Subcutaneous abdominal adipose tissue (tissue), 5 donors: ENCODE data around the gene RADX.

ENCODE experiments used
- H3K27ac ChIP-seq: one replicate; pipeline ENCODE4 v1.7.0; 2013; ENCODE audit warnings: low read depth, mild to moderate bottlenecking, inconsistent platforms, low read length, moderate library complexity
- H3K27me3 ChIP-seq, 5 donors: one replicate each; pipeline ENCODE4 v1.7.0; 2013; ENCODE audit warnings: low read length in 5 of 5, inconsistent platforms in 1 of 5; ENCODE audit not compliant: control insufficient read depth in 5 of 5, insufficient read depth in 4 of 5
- H3K36me3 ChIP-seq, 5 donors: one replicate each; pipeline ENCODE4 v1.7.0; 2013; ENCODE audit warnings: low read length in 5 of 5; ENCODE audit not compliant: control insufficient read depth in 5 of 5, insufficient read depth in 5 of 5
- H3K4me1 ChIP-seq, 5 donors: one replicate each; pipeline ENCODE4 v1.7.0; 2013; ENCODE audit warnings: low read length in 5 of 5, mild to moderate bottlenecking in 3 of 5, moderate library complexity in 1 of 5; ENCODE audit not compliant: control insufficient read depth in 5 of 5, insufficient read depth in 5 of 5
- H3K4me3 ChIP-seq, 5 donors: one replicate each; pipeline ENCODE4 v1.7.0; 2013; ENCODE audit warnings: low read length in 5 of 5, low read depth in 1 of 5
- H3K9ac ChIP-seq, 5 donors: one replicate each; pipeline ENCODE4 v1.7.0; 2013; ENCODE audit warnings: low read length in 5 of 5, mild to moderate bottlenecking in 4 of 5, moderate library complexity in 3 of 5
- H3K9me3 ChIP-seq, 5 donors: one replicate each; pipeline ENCODE4 v1.7.0; 2013; ENCODE audit warnings: low read length in 5 of 5; ENCODE audit not compliant: control insufficient read depth in 5 of 5
- donor health status: healthy.
- donor health status: healthy.
- donor health status: healthy.
- donor health status: healthy.
- donor health status: healthy.

The RADX gene

GRCh38 chrX:106672527-106672926 lies 60.7 kb downstream of the RADX start:
- no peak overlapping the region for H3K27ac ChIP-seq
- H3K4me3 ChIP-seq, result no peak overlapping the region
- no peak overlapping the region for H3K9ac ChIP-seq
- H3K27me3 ChIP-seq, result peaks cover 0 to 6% (median 2%) of the 10 kb centered on the region in 5 donors
- H3K36me3 ChIP-seq, result no peaks in the 10 kb centered on the region
- H3K9me3 ChIP-seq, result no peaks in the 10 kb centered on the region
- no peaks in the 10 kb centered on the region for H3K4me1 ChIP-seq

GRCh38 chrX:106680716-106681115 lies 68.9 kb downstream of the RADX start:
- H3K4me1 ChIP-seq, result no peaks in the 10 kb centered on the region
- H3K9me3 ChIP-seq, result peaks cover 0 to 8% (median 3%) of the 10 kb centered on the region in 5 donors
- H3K36me3 ChIP-seq, result no peaks in the 10 kb centered on the region
- no peak overlapping the region for H3K27ac ChIP-seq
- no peak overlapping the region for H3K9ac ChIP-seq
- peaks cover 6 to 19% (median 10%) of the 10 kb centered on the region in 5 donors for H3K27me3 ChIP-seq
- no peak overlapping the region for H3K4me3 ChIP-seq

- no peak overlapping the region for H3K27ac ChIP-seq
- H3K4me3 ChIP-seq, result no peak overlapping the region
- peaks cover 0 to 8% (median 3%) of the 10 kb centered on the region in 5 donors for H3K9me3 ChIP-seq
- H3K4me1 ChIP-seq, result no peaks in the 10 kb centered on the region
- H3K9ac ChIP-seq, result no peak overlapping the region
- H3K36me3 ChIP-seq, result peaks cover 0 to 2% (median 0%) of the 10 kb centered on the region in 5 donors
- H3K27me3 ChIP-seq, result peaks cover 6 to 19% (median 10%) of the 10 kb centered on the region in 5 donors
Measured at GRCh38 chrX:106684207-106684606, 72.4 kb downstream of the RADX start.

- Histone ChIP-seq H3K4me1 (no peaks in the 10 kb centered on the region), H3K27me3 (peaks cover 0 to 10% (median 0%) of the 10 kb centered on the region in 5 donors), H3K4me3 (no peak overlapping the region), H3K27ac (no peak overlapping the region), H3K36me3 (peaks cover 0 to under 1% (median 0%) of the 10 kb centered on the region in 5 donors), H3K9me3 (no peaks in the 10 kb centered on the region), H3K9ac (no peak overlapping the region)
Measured at GRCh38 chrX:106692425-106693065, 80.8 kb downstream of the RADX start.

GRCh38 chrX:106696502-106696901 lies 84.7 kb downstream of the RADX start:
- peaks cover 0 to 14% (median 5%) of the 10 kb centered on the region in 5 donors for H3K27me3 ChIP-seq
- H3K36me3 ChIP-seq, result no peaks in the 10 kb centered on the region
- H3K9ac ChIP-seq, result no peak overlapping the region
- H3K27ac ChIP-seq, result no peak overlapping the region
- no peaks in the 10 kb centered on the region for H3K9me3 ChIP-seq
- no peaks in the 10 kb centered on the region for H3K4me1 ChIP-seq
- no peak overlapping the region for H3K4me3 ChIP-seq

- H3K36me3 ChIP-seq, result no peaks in the 10 kb centered on the region
- H3K9me3 ChIP-seq, result no peaks in the 10 kb centered on the region
- no peaks in the 10 kb centered on the region for H3K4me1 ChIP-seq
- H3K9ac ChIP-seq, result no peak overlapping the region
- no peak overlapping the region for H3K27ac ChIP-seq
- H3K4me3 ChIP-seq, result no peak overlapping the region
- peaks cover 0 to 17% (median 7%) of the 10 kb centered on the region in 5 donors for H3K27me3 ChIP-seq
Measured at GRCh38 chrX:106698693-106699092, 86.9 kb downstream of the RADX start.

GRCh38 chrX:106702636-106703035 lies 90.9 kb downstream of the RADX start:
- Histone ChIP-seq H3K4me1 (no peaks in the 10 kb centered on the region), H3K4me3 (no peak overlapping the region), H3K27me3 (peaks cover 0 to 13% (median 6%) of the 10 kb centered on the region in 5 donors), H3K9ac (no peak overlapping the region), H3K36me3 (no peaks in the 10 kb centered on the region), H3K9me3 (no peaks in the 10 kb centered on the region), H3K27ac (no peak overlapping the region)

GRCh38 chrX:106706466-106706865 lies 94.7 kb downstream of the RADX start:
- no peak overlapping the region for H3K4me3 ChIP-seq
- H3K9me3 ChIP-seq, result no peaks in the 10 kb centered on the region
- peaks cover 0 to 8% (median 3%) of the 10 kb centered on the region in 5 donors for H3K27me3 ChIP-seq
- no peak overlapping the region for H3K27ac ChIP-seq
- no peaks in the 10 kb centered on the region for H3K4me1 ChIP-seq
- no peak overlapping the region for H3K9ac ChIP-seq
- no peaks in the 10 kb centered on the region for H3K36me3 ChIP-seq

- H3K4me1 ChIP-seq, result no peaks in the 10 kb centered on the region
- no peak overlapping the region for H3K9ac ChIP-seq
- no peaks in the 10 kb centered on the region for H3K36me3 ChIP-seq
- no peaks in the 10 kb centered on the region for H3K9me3 ChIP-seq
- peaks cover 0 to 6% (median 3%) of the 10 kb centered on the region in 5 donors for H3K27me3 ChIP-seq
- H3K27ac ChIP-seq, result no peak overlapping the region
- H3K4me3 ChIP-seq, result no peak overlapping the region
Measured at GRCh38 chrX:106707771-106708454, 96.1 kb downstream of the RADX start.

GRCh38 chrX:106710771-106711170 lies 99.0 kb downstream of the RADX start:
- Histone ChIP-seq H3K9ac (no peak overlapping the region), H3K4me1 (no peaks in the 10 kb centered on the region), H3K36me3 (no peaks in the 10 kb centered on the region), H3K9me3 (no peaks in the 10 kb centered on the region), H3K27ac (no peak overlapping the region), H3K27me3 (peaks cover 0 to 5% (median 0%) of the 10 kb centered on the region in 5 donors), H3K4me3 (no peak overlapping the region)
